Activated CD4-positive, CD25-positive, alpha-beta regulatory T cell treated with anti-CD3 and anti-CD28 coated beads, Interleukin-2, amount 50 U/mL, for 72 hours (primary cell): Measurements from ENCODE around the gene EEF2K.

Experiments used
- DNase-seq: peaks from one replicate; pipeline ENCODE4 v3.0.0; 2021

The EEF2K gene

DNA sequence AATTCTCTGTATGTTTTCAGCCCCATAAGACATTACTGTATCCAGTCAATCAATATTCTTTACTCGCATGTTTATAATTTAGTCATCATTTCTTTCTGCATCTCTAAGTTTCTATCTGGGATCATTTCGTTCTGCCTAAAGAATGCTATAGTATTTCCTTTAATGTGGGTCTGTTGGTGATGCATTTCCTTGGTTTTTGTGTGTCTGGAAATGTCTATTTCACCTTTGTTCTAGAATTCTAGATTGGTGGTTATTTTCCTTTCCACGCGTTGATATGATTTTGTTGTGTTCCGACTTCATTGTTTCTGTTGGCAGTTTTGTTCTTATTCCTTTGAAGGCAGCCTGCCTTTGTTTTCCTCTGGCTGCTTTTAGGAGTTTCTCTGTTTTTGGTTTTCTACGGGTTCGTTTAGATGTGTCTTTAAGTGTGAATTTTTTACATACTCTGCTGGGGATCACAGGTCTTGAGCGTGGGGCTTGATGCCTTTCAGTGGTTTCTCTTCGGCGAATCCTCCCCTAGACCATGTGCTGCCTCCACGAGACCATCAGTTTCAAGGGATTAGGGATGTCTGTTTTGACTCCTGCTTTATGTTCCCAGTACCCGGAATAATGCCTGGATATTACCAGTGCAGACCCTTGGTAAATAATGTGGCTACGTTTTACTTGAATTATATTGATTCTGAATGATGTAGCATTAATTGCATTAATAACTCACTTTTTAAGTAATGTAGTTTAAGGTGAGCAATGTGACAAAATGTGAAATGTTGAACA lies 114.7 kb downstream of the EEF2K start:
- DNase-seq = no peak

DNA sequence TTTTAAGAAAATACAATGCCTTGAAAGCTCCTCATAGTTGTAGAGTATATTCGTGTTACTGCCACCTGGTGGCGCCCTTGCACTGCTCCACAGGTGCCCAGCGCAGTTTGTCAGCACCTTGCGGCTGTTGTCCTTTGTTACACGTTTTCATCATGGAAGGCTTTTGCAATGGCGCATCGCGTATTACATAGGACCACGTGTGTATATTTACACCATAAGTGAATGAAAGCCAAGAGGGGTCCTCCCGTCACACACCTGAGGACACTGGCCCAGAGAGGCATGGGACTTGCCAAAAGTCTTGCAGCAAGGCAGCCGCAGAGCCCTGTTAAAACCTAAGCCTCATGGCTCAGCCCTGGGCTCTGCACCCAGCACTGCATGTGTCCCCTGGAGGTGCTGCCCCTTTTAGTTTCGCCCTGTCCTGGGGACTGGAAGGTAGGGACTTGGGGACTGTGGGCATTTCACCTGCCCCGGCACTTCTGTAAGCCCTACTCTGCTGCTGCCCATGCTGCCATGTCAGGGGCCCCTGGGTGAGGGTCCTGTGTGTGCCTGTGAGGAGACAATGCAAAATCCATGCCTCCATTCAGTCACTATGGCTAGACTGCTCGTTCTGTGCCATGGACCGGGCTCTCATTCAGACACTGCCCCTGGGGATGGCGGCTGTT lies 115.4 kb downstream of the EEF2K start:
- DNase-seq = peak; percentile 65

GRCh38 chr16:22322021-22322471 lies 116.0 kb downstream of the EEF2K start:
- no peak for DNase-seq

GRCh38 chr16:22322741-22323140 lies 116.7 kb downstream of the EEF2K start:
- no peak for DNase-seq

DNA sequence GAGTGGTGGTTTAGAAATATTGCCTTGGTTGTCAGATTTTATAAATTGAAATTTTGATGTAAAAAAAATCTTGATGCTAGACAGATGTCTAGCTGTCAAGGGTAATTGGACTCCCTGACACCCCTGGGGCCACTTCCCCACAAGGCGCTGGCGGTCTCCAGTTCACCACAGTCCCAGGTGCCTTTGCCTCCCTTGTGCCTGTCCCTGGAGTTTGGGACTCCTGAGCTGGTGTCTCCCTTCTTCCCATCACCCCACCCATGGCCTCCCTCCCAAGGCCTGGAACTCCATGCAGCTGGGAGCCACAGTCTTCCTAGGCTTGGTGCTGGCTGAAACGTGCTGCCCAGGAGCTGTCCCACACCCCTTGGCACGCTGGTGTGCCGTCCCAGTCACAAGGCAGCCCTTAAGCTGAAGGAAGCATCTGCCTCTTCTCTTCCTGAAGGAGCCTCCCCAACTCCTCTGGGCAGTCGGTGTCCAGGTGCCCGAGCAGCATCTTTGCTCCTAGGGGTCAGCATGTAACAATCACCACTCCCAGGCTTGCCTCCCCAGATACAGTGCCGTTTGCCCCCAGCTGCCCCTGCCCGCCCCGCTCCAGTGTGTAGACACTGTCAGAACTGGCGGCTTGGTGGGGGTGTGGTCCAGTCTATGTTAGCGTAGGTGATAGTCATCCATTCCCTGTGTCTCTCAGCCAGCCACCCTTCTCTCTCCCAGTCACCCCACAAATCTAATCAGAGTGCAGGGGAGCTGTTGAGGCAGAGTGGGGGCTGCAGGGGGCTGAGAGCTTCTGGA lies 117.3 kb downstream of the EEF2K start:
- no peak for DNase-seq

DNA sequence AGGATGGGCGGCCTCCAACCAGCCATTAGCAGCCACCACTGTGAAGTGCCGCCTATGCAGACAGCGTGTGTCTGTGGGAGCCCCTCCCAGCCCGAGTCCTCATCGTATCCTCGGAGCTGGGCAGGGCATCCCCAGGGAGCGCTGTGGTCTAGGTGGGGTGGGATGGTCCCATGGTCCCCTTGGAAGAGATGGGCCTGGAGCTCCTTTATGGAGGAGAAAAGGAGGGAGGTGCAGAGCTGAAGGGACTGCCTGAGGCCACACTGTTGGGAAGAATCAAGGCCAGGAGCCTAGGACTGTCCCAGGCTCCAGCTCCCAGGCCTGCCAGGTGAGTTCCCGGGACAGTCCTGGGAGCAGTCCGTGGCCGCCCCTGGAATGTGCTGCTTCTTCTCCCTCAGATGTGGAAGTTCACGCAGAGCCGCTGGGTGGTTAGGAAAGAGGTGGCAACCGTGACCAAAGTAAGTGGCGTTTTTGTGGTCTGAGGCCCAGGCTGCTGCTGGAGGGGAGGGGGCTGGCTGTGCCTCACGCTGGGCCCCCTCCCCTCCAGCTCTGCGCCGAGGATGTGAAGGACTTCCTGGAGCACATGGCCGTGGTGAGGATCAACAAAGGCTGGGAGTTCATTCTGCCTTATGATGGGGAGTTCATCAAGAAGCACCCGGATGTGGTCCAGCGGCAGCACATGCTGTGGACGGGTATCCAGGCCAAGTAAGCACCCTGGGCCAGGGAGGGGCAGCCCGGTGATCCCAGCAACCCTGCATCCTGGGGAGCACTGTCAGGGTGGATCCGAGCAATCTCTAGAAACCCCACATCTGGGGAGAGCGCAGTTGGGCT lies 118.1 kb downstream of the EEF2K start:
- no peak for DNase-seq

- DNase-seq = no peak
Observed at GRCh38 chr16:22324787-22325597, 118.9 kb downstream of the EEF2K start.

DNA sequence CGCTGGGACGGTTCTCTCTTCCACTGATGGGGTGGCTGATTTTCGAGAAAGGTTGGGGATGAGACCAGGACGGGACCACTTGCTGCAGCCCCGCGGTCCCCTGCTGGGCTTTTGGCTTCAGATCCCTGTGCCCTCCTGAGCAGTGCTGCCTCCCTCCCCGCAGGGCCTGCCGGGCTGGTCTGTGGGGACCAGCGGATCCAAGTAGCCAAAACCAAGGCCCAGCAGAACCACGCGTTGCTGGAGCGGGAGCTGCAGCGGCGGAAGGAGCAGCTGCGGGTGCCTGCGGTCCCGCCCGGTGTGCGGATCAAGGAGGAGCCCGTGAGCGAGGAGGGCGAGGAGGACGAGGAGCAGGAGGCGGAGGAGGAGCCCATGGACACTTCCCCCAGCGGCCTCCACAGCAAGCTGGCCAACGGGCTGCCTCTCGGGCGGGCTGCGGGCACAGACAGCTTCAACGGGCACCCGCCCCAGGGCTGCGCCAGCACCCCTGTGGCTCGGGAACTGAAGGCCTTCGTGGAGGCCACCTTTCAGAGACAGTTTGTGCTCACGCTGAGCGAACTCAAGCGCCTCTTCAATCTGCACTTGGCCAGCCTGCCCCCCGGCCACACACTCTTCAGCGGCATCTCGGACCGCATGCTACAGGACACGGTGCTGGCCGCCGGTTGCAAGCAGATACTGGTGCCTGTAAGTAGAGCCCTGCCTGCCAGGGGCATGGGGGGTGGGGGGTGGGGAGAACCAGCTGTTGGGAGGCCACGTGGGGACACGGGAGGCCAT lies 119.7 kb downstream of the EEF2K start:
- DNase-seq = no peak

- no peak for DNase-seq
Observed at GRCh38 chr16:22326369-22326652, 120.2 kb downstream of the EEF2K start.

GRCh38 chr16:22326771-22327445 lies 120.8 kb downstream of the EEF2K start:
- DNase-seq = no peak

DNA sequence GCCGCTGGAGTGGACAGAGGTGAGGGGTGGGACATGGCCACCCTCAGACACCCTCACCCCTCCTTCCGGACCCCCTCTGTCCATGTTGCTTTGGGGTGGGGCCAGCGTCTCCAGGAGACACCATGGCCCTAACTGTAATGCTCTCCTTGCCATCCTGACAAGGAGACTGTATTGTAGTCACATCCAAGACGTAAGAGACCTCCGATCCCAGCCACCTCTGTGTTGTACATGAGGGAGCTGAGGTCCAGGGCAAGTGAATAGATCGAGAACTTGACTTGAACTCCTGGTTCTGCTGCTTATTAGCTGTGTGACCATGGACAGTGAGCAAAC lies 121.3 kb downstream of the EEF2K start:
- DNase-seq = no peak

- DNase-seq = no peak
Observed at GRCh38 chr16:22328081-22328725, 122.1 kb downstream of the EEF2K start.

DNA sequence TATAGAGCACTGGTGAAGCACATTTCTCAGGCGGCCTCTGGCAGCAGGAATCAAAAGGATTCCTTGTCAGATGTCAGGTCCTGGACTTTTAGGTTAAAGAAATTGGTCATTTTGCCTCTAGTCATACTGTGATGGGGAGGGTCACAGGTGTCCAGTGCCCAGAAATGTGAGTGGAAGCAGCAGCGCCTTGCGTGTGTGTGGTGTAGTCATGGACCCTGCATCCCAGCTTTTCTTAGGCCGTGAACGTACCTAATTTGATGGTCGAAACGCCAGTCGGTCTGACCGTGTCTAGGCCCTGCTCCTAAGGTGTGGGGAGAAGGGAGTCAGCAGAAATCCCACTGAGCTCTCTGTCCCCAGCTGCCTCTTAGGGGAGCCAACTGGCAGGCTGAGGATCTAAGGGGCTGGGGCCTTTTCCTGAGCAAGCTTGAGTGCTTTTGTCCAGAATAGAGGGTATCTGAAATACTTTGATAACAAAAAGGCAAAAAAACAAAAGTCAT lies 123.2 kb downstream of the EEF2K start:
- no peak for DNase-seq

DNA sequence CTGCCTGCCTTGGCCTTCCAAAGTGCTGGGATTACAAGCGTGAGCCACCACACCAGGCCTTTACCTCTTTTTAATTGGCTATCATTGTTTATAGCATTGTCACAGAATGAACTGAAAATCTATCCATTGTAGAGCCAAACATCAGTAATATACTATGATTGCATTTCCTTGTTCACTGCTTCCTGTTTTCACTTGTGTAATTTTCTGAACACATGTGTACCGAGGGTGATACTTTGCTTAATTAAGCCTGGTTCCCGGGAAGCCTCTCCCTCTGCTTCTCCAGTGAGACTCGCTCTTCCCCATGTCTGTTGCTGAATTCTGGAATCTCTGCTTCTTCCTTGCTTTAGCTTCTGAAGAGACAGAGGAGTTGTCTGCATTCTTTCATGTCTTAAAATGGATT lies 124.2 kb downstream of the EEF2K start:
- DNase-seq = no peak

- no peak for DNase-seq
Observed at GRCh38 chr16:22333457-22333994, 127.4 kb downstream of the EEF2K start.

DNA sequence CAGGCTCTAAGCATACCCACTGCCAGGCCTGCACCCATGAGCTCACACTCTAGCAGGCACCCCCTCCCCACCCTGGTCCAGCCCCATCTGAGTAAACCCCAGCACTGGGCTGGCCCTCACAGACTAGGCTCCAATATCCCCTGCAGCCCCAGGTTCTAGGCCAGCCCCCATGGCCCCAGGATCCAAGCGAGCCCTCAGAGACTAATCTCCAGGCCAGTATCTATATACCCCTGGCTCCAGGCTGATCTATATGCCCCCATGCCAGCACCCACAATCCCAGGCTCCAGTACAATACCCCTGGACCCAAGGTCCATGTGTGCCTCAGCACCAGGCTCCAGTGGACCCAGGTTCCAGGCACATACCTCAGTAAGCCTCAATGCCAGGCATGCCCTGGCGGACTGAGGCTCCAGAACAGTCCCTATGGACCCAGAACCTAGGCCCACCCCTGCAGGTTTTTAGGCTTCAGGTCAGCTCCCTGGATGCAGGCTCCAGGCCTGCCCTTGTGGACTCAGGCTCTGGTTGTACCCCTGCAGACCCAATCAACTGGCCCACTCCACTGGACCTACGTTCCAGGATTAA lies 129.7 kb downstream of the EEF2K start:
- DNase-seq = no peak

- DNase-seq = no peak
Observed at GRCh38 chr16:22336581-22336980, 130.5 kb downstream of the EEF2K start.

- DNase-seq = no peak
Observed at GRCh38 chr16:22337045-22337444, 131.0 kb downstream of the EEF2K start.

- no peak for DNase-seq
Observed at GRCh38 chr16:22337849-22338635, 132.0 kb downstream of the EEF2K start.
